Measurements from ENCODE around the gene TMEM260.

TMEM260 gene

DNA sequence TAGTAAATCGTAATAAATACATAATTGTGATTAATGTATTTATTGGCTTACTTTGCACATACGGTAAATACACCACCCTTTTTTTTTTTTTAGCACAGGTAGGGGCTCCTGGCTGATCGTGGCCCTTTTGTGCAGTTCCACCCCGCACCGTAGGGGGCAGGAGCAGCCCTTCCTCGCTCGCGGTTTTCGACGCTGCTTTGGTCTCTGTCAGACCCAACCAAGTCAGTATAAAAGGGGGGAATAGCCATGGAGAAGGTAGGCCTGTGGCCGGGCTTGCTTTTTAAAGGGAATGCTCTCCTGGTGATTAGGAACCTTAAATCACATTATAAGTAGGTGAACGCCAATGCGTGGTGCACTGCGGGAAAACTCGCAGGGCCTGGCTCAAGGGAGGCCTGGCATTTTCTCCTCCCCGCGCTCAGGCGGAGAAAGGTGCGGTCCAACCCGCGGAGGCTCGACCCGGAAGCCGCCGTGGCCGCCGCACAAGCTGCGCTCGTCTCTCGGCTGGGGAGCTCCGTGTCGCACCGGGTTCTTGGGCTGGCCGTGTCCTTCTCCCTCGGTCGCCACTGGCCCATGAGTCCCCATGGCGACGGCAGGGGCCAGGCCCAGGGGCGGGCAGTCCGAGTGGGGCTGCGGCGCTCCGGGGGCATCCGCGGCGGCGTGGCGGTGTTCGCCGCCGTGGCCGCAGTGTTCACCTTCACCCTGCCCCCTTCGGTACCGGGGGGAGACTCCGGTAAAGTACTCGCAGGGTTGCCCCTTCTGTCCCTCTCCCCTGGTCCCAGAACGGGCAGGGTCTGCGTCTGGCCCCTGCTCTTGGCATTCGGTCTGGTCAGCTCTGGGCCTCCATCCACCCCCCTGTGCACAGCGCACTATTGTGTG, at the start of gene TMEM260:
TSS of gene TMEM260 (plus strand) at position 454 of the 876 bp plus-strand sequence. CDS start at position 571, 117 bp downstream.
- peak within 1 kb of the TSS; percentile 68 for H3K4me3 ChIP-seq (ENCODE audit: low read length)
- TF ChIP-seq, protein P1, sequence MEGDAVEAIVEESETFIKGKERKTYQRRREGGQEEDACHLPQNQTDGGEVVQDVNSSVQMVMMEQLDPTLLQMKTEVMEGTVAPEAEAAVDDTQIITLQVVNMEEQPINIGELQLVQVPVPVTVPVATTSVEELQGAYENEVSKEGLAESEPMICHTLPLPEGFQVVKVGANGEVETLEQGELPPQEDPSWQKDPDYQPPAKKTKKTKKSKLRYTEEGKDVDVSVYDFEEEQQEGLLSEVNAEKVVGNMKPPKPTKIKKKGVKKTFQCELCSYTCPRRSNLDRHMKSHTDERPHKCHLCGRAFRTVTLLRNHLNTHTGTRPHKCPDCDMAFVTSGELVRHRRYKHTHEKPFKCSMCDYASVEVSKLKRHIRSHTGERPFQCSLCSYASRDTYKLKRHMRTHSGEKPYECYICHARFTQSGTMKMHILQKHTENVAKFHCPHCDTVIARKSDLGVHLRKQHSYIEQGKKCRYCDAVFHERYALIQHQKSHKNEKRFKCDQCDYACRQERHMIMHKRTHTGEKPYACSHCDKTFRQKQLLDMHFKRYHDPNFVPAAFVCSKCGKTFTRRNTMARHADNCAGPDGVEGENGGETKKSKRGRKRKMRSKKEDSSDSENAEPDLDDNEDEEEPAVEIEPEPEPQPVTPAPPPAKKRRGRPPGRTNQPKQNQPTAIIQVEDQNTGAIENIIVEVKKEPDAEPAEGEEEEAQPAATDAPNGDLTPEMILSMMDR (IDR thresholded peaks at IDR 0.05; ENCODE audit: insufficient read depth, low read depth, low read length, missing control alignments): peak; percentile 93
- peak; percentile 90 for DNase-seq (ENCODE audit: low read depth)

DNA sequence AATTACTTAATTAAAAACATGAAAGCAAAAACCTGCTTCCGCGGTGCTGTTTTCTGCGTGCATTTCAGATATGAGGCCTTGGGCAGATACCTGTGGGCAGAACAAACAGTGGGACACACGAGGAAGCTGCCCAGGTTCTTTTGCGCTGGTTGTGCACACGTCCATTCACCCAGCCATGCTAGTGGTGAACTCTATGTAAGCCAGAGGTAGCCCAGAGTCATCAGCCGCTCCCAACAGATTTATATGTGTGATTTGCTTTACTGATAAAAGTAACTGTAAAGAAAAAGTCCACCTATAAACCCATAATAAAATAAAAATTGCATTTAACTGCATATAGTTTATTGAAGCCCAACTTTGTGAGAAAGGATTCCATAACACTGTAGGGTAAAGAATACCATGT, 47.1 kb upstream of the TMEM260 start:
- no peak overlapping the region for H3K4me3 ChIP-seq (ENCODE audit: low read length)
- no peak for DNase-seq (ENCODE audit: low read depth)
- TF ChIP-seq, protein P1 (IDR thresholded peaks at IDR 0.05; ENCODE audit: insufficient read depth, low read depth, low read length, missing control alignments): no peak

DNA sequence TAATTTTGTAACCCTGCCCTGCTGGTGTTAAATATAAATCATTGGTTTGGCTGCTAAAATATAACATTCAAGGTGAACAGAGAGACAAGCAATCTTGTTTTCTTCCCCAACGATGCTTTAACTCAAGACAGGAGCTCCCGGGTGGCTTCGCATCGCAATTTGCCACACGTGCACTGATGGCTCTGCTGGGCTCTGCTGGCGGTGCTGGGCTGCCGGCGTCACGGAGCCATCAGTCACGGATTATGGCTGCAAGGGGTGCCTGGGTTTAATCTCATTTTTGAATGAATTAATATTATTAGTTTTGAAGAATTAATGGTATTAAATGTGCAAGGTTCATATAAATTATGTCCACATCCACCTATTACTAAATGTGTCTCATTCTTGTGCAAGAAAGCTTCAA, 44.9 kb upstream of the TMEM260 start:
- no peak for DNase-seq (ENCODE audit: low read depth)
- TF ChIP-seq, protein P1 (IDR thresholded peaks at IDR 0.05; ENCODE audit: insufficient read depth, low read depth, low read length, missing control alignments): no peak
- H3K4me3 ChIP-seq (ENCODE audit: low read length): no peak overlapping the region

DNA sequence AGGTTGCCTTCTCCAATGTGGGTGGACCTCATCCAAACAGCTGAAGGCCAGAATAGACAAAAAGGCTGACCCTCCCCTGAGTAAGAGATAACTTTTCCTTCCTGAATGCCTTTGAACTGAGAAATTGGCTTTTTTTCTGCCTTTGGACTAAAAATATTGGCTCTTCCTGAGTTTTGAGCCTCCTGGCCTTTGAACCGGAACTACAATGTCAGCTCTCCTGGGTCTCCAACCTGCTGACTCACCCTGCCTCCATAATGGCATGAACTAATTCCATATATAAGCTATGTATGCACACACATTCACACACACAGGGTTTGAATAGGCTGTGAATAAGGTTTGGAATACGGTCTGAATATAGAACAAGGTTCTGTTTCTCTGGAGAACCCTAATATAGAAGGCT, 39.7 kb upstream of the TMEM260 start:
- no peak for DNase-seq (ENCODE audit: low read depth)
- TF ChIP-seq, protein P1 (IDR thresholded peaks at IDR 0.05; ENCODE audit: insufficient read depth, low read depth, low read length, missing control alignments): no peak
- no peak overlapping the region for H3K4me3 ChIP-seq (ENCODE audit: low read length)

DNA sequence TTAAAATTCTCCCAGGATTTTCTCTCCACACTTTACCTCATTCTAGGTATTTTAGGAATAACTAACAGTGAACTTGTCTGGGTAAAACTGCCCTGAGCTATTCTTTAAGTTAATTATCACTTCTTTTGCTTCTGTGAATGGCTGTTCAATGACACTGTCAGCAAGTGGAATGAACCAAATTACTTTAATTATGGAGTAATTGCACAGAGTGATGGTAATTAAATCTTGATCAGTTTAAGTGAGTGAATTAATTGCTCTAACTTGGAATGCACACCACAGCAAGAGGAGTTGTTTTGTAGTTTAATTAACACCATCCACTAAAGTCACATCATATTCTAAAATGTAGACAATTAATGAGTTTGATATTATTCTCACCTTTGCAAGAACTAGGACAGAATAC, 36.2 kb upstream of the TMEM260 start:
- TF ChIP-seq, protein P1 (IDR thresholded peaks at IDR 0.05; ENCODE audit: insufficient read depth, low read depth, low read length, missing control alignments): no peak
- no peak overlapping the region for H3K4me3 ChIP-seq (ENCODE audit: low read length)
- no peak for DNase-seq (ENCODE audit: low read depth)

DNA sequence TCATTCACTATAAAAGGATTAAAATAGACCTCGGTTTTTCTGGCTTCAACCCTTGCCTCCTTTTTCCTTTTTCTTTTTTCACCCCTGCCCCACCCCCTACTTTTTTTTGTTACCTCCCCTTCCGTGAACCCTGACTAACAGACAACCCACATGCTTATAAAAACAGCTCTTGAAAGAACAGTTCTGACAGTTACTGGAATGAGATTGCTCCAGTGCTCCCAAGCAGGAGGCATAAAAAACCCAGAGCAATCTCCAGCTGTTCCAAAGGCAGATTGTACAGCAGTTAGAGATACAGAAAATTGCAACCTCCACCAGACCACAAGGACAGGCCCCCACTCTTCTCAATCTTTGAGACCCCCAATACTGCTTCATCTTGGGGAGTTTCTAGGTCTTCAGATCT, 29.9 kb upstream of the TMEM260 start:
- TF ChIP-seq, protein P1 (IDR thresholded peaks at IDR 0.05; ENCODE audit: insufficient read depth, low read depth, low read length, missing control alignments): no peak
- DNase-seq (ENCODE audit: low read depth): no peak
- no peak overlapping the region for H3K4me3 ChIP-seq (ENCODE audit: low read length)

DNA sequence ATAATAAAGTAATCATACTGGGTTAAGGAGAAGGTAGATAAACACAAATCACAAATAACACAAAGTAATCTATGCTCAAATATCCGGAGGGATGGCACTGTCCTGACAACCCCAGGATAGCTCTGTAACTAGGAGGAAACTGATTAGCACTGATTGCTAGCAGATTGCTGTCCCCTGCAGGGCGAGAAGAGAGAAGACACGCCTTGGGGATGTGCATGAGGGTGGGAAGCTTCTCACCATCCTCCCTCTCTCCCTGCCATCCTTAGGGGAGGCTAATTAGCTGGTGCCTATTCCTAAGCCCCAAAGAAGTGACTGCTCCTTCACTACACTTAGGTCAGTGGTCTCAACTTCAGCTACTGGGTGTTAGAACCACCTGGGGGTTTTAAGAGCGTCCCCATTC, 27.0 kb upstream of the TMEM260 start:
- no peak for DNase-seq (ENCODE audit: low read depth)
- TF ChIP-seq, protein P1 (IDR thresholded peaks at IDR 0.05; ENCODE audit: insufficient read depth, low read depth, low read length, missing control alignments): no peak
- H3K4me3 ChIP-seq (ENCODE audit: low read length): no peak overlapping the region
